Transverse colon (tissue), 4 donors: ENCODE measurements around the gene DHX34.

Experiments
- EP300 ChIP-seq: sonication (generic); formaldehyde crosslinking; IDR thresholded peaks from one replicate; pipeline ENCODE4 v1.6.1; 2017; ENCODE audit warnings: antibody characterized with exemption, low read depth
- POLR2A ChIP-seq: fragments of 450-650 bp; IDR thresholded peaks from one replicate; pipeline ENCODE4 v1.6.1; 2016; ENCODE audit warnings: antibody characterized with exemption, mild to moderate bottlenecking, moderate library complexity
- POLR2AphosphoS5 ChIP-seq, 3 donors: sonication (generic); formaldehyde crosslinking; IDR thresholded peaks; one replicate each; pipeline ENCODE4 v1.6.1; 2016; ENCODE audit warnings: antibody characterized with exemption in 3 of 3
- TF ChIP-seq, protein P1 (sequence below), 5 experiments: fragments of 200-600 bp in 3 of 5; fragments of 450-650 bp in 2 of 5; sonication (generic) in 3 of 5; IDR thresholded peaks; 1 replicate in 2 of 5; 2 replicates in 3 of 5; pipeline ENCODE4 v1.5.1; 2016 to 2017; ENCODE audit warnings: antibody characterized with exemption in 5 of 5, inconsistent platforms in 3 of 5, mild to moderate bottlenecking in 2 of 5, moderate library complexity in 1 of 5

DNA sequence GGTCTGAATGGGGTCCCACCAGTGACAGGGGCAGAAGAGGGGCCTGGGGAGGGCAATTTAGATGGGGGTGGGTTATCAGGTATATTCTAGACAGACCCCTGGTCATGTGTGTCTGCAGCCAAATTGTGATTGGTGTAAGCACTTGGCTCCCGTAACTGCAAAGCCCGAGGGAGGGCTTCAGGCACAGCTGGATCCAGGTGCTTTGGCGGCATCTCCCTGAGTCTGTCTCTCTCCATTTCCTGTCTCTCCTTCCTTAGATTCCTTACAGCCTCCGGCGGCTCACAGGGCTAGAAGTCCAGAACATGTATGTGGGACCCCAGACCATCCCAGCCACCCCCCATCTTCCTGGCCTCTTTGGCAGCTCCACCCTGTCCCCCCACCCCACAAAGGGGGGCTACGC is 31.4 kb downstream of the DHX34 start:
- no peak for TF ChIP-seq POLR2AphosphoS5 (IDR thresholded peaks at IDR 0.05)
- TF ChIP-seq, protein P1, sequence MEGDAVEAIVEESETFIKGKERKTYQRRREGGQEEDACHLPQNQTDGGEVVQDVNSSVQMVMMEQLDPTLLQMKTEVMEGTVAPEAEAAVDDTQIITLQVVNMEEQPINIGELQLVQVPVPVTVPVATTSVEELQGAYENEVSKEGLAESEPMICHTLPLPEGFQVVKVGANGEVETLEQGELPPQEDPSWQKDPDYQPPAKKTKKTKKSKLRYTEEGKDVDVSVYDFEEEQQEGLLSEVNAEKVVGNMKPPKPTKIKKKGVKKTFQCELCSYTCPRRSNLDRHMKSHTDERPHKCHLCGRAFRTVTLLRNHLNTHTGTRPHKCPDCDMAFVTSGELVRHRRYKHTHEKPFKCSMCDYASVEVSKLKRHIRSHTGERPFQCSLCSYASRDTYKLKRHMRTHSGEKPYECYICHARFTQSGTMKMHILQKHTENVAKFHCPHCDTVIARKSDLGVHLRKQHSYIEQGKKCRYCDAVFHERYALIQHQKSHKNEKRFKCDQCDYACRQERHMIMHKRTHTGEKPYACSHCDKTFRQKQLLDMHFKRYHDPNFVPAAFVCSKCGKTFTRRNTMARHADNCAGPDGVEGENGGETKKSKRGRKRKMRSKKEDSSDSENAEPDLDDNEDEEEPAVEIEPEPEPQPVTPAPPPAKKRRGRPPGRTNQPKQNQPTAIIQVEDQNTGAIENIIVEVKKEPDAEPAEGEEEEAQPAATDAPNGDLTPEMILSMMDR (IDR thresholded peaks at IDR 0.05), result no peak
- TF ChIP-seq POLR2A, result no peak
- TF ChIP-seq EP300, result no peak
